IMR-90 (cell line): ENCODE data around the gene KCNH5. TPM values are rescaled to one million over a fixed set of nuclear protein-coding genes. Genes with fewer than 3 reads are reported as not detected.

Experiments used
- ATAC-seq: fragments of 200-7000 bp; cut with Tn5 transposase; 2 replicates; pipeline ENCODE4 v1.9.1; 2020; ENCODE audit warnings: low read depth, mild to moderate bottlenecking, moderate library complexity
- BruUV-seq: library from RNA; stranded (reverse); fragments of 400-500 nt; replicated peaks from 2 replicates; lab custom pipeline; 2021; lab: Mats Ljungman, UMichigan
- CTCF ChIA-PET: fragments of 300-600 bp; formaldehyde crosslinking; extraction: SDS; loops from one replicate; lab custom pipeline; 2021; ENCODE audit warnings: antibody characterized with exemption; lab: Yijun Ruan, JAX
- POLR2A ChIA-PET: fragments of 300-600 bp; sonication (Branson Sonifier 250); formaldehyde crosslinking; loops from one replicate; lab custom pipeline; 2022; ENCODE audit warnings: antibody characterized with exemption; ENCODE audit not compliant: unreplicated experiment; lab: Charles Lee
- DNase-seq: peaks from one replicate; pipeline ENCODE4 v3.0.0; 2013
- H2AFZ ChIP-seq: replicated peaks from 2 replicates; pipeline ENCODE3; 2013; ENCODE audit warnings: low read length, mild to moderate bottlenecking; ENCODE audit not compliant: poor library complexity
- H2AK5ac ChIP-seq: 2 replicates; pipeline ENCODE4 v1.6.1; 2013; ENCODE audit warnings: low read depth, low read length, inconsistent platforms
- H2AK9ac ChIP-seq: replicated peaks from 2 replicates; pipeline ENCODE3; 2013; ENCODE audit warnings: mild to moderate bottlenecking, low read depth, low read length, moderate library complexity; ENCODE audit not compliant: poor library complexity
- H2BK120ac ChIP-seq: 2 replicates; pipeline ENCODE4 v1.6.1; 2013; ENCODE audit warnings: low read depth, low read length, inconsistent platforms
- H2BK15ac ChIP-seq: 3 replicates; pipeline ENCODE4 v1.6.1; 2013; ENCODE audit warnings: low read depth, low read length, inconsistent platforms
- H2BK20ac ChIP-seq: 2 replicates; pipeline ENCODE4 v1.6.1; 2013; ENCODE audit warnings: low read depth, mild to moderate bottlenecking, inconsistent platforms, low read length, moderate library complexity
- H2BK5ac ChIP-seq: 2 replicates; pipeline ENCODE4 v1.6.1; 2013; ENCODE audit warnings: mild to moderate bottlenecking, low read depth, low read length, inconsistent platforms; ENCODE audit not compliant: poor library complexity, severe bottlenecking
- H3K14ac ChIP-seq: replicated peaks from 2 replicates; pipeline ENCODE4 v1.6.1; 2013; ENCODE audit warnings: low read depth, low read length, inconsistent platforms
- H3K18ac ChIP-seq: 2 replicates; pipeline ENCODE4 v1.6.1; 2013; ENCODE audit warnings: low read depth, low read length, control low read depth
- H3K23ac ChIP-seq: 2 replicates; pipeline ENCODE4 v1.6.1; 2013; ENCODE audit warnings: low read depth, low read length, inconsistent platforms
- H3K27ac ChIP-seq: 2 replicates; pipeline ENCODE4 v1.5.1; 2013; ENCODE audit warnings: mild to moderate bottlenecking, control low read depth, low read length; ENCODE audit not compliant: insufficient read depth
- H3K27me3 ChIP-seq: 2 replicates; pipeline ENCODE4 v1.6.1; 2013; ENCODE audit warnings: low read length; ENCODE audit not compliant: control insufficient read depth, insufficient read depth
- H3K36me3 ChIP-seq: 2 replicates; pipeline ENCODE4 v1.6.1; 2013; ENCODE audit warnings: low read length, mixed read lengths; ENCODE audit not compliant: control insufficient read depth, insufficient read depth
- H3K4ac ChIP-seq: 2 replicates; pipeline ENCODE4 v1.6.1; 2013; ENCODE audit warnings: low read depth, low read length, inconsistent platforms
- H3K4me1 ChIP-seq: 2 replicates; pipeline ENCODE4 v1.6.1; 2013; ENCODE audit warnings: low read length, mixed read lengths; ENCODE audit not compliant: control insufficient read depth, insufficient read depth
- H3K4me2 ChIP-seq: 2 replicates; pipeline ENCODE4 v1.6.1; 2013; ENCODE audit warnings: low read depth, mild to moderate bottlenecking, control low read depth, low read length, moderate library complexity
- H3K4me3 ChIP-seq: 2 replicates; pipeline ENCODE4 v1.5.1; 2013; ENCODE audit warnings: low read depth, mild to moderate bottlenecking, control low read depth, low read length, moderate library complexity; ENCODE audit not compliant: insufficient read depth
- H3K56ac ChIP-seq: 2 replicates; pipeline ENCODE4 v1.6.1; 2013; ENCODE audit warnings: low read length, inconsistent platforms; ENCODE audit not compliant: insufficient read depth; ENCODE audit errors: extremely low read depth
- H3K79me1 ChIP-seq, 2 experiments: 2 replicates each; pipeline ENCODE4 v1.6.1; 2013; ENCODE audit warnings: low read length in 2 of 2, inconsistent platforms in 1 of 2, low read depth in 1 of 2
- H3K9ac ChIP-seq: 2 replicates; pipeline ENCODE4 v1.6.1; 2013; ENCODE audit warnings: low read depth, low read length, control low read depth
- H3K9me1 ChIP-seq: 2 replicates; pipeline ENCODE4 v1.6.1; 2013; ENCODE audit warnings: low read length, inconsistent platforms; ENCODE audit not compliant: insufficient read depth
- H3K9me3 ChIP-seq: 2 replicates; pipeline ENCODE4 v1.6.1; 2013; ENCODE audit warnings: low read length; ENCODE audit not compliant: control insufficient read depth, insufficient read depth
- H4K20me1 ChIP-seq: 2 replicates; pipeline ENCODE4 v1.6.1; 2013; ENCODE audit warnings: low read length, inconsistent platforms; ENCODE audit not compliant: insufficient read depth
- H4K5ac ChIP-seq: 2 replicates; pipeline ENCODE4 v1.6.1; 2013; ENCODE audit warnings: mild to moderate bottlenecking, low read depth, low read length, control low read depth
- H4K8ac ChIP-seq, 2 experiments: 2 replicates each; pipeline ENCODE4 v1.6.1; 2013; ENCODE audit warnings: low read depth in 2 of 2, low read length in 2 of 2, control low read depth in 1 of 2, inconsistent platforms in 1 of 2
- H4K91ac ChIP-seq: 2 replicates; pipeline ENCODE4 v1.6.1; 2013; ENCODE audit warnings: low read depth, low read length, inconsistent platforms; ENCODE audit not compliant: insufficient read depth
- RAD21 ChIP-seq: IDR thresholded peaks from 2 replicates; pipeline ENCODE4 v1.6.1; 2012; ENCODE audit warnings: low read length, improper control_type of control experiment
- WGBS, 2 experiments: methylation state at CpG; one replicate each; pipeline versions ENCODE4 v1.1.5 to v1.1.7; 2013; ENCODE audit warnings: missing lambda C conversion rate in 2 of 2; ENCODE audit not compliant: insufficient read length in 1 of 2; ENCODE audit errors: extremely low coverage in 2 of 2; 5-methylcytosine and 5-hydroxymethylcytosine counted together
- dilution Hi-C: fragments of 300-500 bp; cut with HindIII; formaldehyde crosslinking; loops from one replicate; pipeline ENCODE4 v1.14.3; 2018; ENCODE audit warnings: low sequenced_read_pairs; ENCODE audit not compliant: unreplicated experiment
- in situ Hi-C: fragments of 300-500 bp; cut with MboI; formaldehyde crosslinking; loops from 3 replicates; pipeline ENCODE4 v1.14.3; 2019; ENCODE audit warnings: low sequenced_read_pairs, inconsistent platforms, mixed read lengths
- intact Hi-C: fragments of 100-400 bp; cut with micrococcal nuclease; formaldehyde crosslinking; loops from 2 replicates; pipeline ENCODE4 v1.10.0; 2022
- polyA plus RNA-seq, 3 experiments: library from polyadenylated mRNA; depleted of rRNA; stranded (reverse); fragments of >200 nt; gene quantifications; 2 replicates each; pipeline ENCODE4 v1.2.3, GENCODE V29; 2012; ENCODE audit warnings: low replicate concordance in 1 of 3
- total RNA-seq: library from RNA; depleted of rRNA; stranded (reverse); fragments of >200 nt; gene quantifications from 2 replicates; pipeline ENCODE4 v1.2.3, GENCODE V29; 2012

KCNH5 gene
- total and polyA plus RNA-seq, 2 of the 4 experiments (the other 2 are of a cell fraction) = under 0.01 to 0.03 TPM

DNA sequence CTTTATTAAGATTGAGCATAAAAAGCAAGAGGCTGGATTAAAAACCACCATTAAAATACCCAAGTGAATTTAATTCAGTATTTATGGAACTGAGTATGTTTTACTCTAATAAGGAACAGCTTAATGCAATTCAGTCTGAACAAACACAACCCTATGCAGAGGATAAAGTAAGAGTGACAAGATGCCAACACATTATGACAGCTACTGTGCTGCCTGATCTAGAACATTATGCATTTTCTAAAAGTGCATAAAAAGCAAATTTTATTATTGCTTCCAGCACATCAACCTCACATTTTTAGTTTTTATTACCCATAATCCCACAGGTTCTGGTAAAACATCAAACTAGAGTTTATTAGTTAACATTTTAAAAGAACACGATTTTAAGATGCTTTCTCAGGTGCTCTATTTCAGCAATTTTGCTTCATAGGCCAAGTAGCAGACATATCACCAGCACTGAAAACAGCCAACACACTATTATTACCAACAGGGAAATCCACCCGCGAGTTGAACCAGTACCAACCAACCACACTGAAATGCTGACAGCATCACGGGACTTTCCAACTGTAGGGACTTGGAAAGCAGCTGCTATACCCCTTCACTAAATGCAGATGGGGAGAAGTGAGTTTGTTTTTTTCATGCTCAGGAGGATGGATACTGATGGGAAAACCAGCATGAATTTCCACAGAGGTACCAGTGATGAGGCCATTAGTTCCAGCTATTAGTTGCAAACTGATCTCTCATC is 372.1 kb downstream of the KCNH5 start:
- H3K4me2 ChIP-seq = no peak overlapping the region
- H2BK5ac ChIP-seq = no peak overlapping the region
- no peak overlapping the region for H3K18ac ChIP-seq
- H3K27ac ChIP-seq = no peak overlapping the region
- H2AK9ac ChIP-seq = no peak overlapping the region
- WGBS, 2 experiments = no CpG with 5 or more reads among the region's 4 CpGs
- TF ChIP-seq RAD21 = no peak
- H3K27me3 ChIP-seq = no peaks in the 10 kb centered on the region
- intact Hi-C loops = no loop called here
- peaks cover 2% of the 10 kb centered on the region; the same call in 1 of the 2 replicates for H3K4me1 ChIP-seq
- H3K9me1 ChIP-seq = no peaks in the 10 kb centered on the region
- H4K91ac ChIP-seq = no peak overlapping the region
- in situ Hi-C loops = no loop called here
- dilution Hi-C loops = no loop called here
- POLR2A ChIA-PET = no interaction called here
- no peak overlapping the region for H3K56ac ChIP-seq
- no peak overlapping the region for H3K23ac ChIP-seq
- H2BK120ac ChIP-seq = no peak overlapping the region
- H4K20me1 ChIP-seq = no peaks in the 10 kb centered on the region
- no TSS peak for BruUV-seq
- H3K36me3 ChIP-seq = no peaks in the 10 kb centered on the region
- no peak overlapping the region for H3K14ac ChIP-seq
- H2AFZ ChIP-seq = no peak overlapping the region
- H3K79me1 ChIP-seq = no peaks in the 10 kb centered on the region
- H4K8ac ChIP-seq = no peak overlapping the region
- H3K9me3 ChIP-seq = no peaks in the 10 kb centered on the region
- H2BK15ac ChIP-seq = no peak overlapping the region
- no peak overlapping the region for H4K5ac ChIP-seq
- no peak overlapping the region for H2BK20ac ChIP-seq
- H2AK5ac ChIP-seq = no peak overlapping the region
- DNase-seq = no peak
- no peak for ATAC-seq
- H3K4me3 ChIP-seq = no peak overlapping the region
- CTCF ChIA-PET = no interaction called here
- no peak overlapping the region for H3K9ac ChIP-seq
- H3K4ac ChIP-seq = no peak overlapping the region
